HEK293T (cell line): ENCODE results near the gene TMEM79.

ENCODE experiments used
- ARNT ChIP-seq: fragments of 450-650 bp; IDR thresholded peaks from 2 replicates; pipeline ENCODE4 v1.6.1; 2017; ENCODE audit warnings: mild to moderate bottlenecking
- BHLHE40 ChIP-seq: fragments of 450-650 bp; IDR thresholded peaks from 2 replicates; pipeline ENCODE4 v1.6.1; 2016; ENCODE audit warnings: mild to moderate bottlenecking, moderate library complexity, borderline replicate concordance
- ELF4 ChIP-seq: fragments of 450-650 bp; IDR thresholded peaks from 2 replicates; pipeline ENCODE4 v1.6.1; 2017; ENCODE audit warnings: antibody characterized with exemption
- FOXM1 ChIP-seq: fragments of 450-650 bp; IDR thresholded peaks from 2 replicates; pipeline ENCODE4 v1.6.1; 2017; ENCODE audit warnings: mild to moderate bottlenecking, borderline replicate concordance
- HDGF ChIP-seq: fragments of 450-650 bp; IDR thresholded peaks from 2 replicates; pipeline ENCODE4 v1.6.1; 2017; ENCODE audit warnings: antibody characterized with exemption, borderline replicate concordance
- NFRKB ChIP-seq: fragments of 450-650 bp; IDR thresholded peaks from 2 replicates; pipeline ENCODE4 v1.6.1; 2016; ENCODE audit warnings: mild to moderate bottlenecking, moderate library complexity
- SP1 ChIP-seq: fragments of 450-650 bp; IDR thresholded peaks from 2 replicates; pipeline ENCODE4 v1.6.1; 2017
- ZNF384 ChIP-seq: fragments of 450-650 bp; IDR thresholded peaks from 2 replicates; pipeline ENCODE4 v1.6.1; 2016

- TF ChIP-seq FOXM1 (no peak), SP1 (no peak), BHLHE40 (no peak), HDGF (no peak), ZNF384 (no peak), ELF4 (no peak), NFRKB (no peak), ARNT (no peak)
These were observed 21.1 kb downstream of the TMEM79 start for GRCh38 chr1:156305215-156305614.
